ENCODE measurements around the gene RSBN1L. TPM values are rescaled to one million over a fixed set of nuclear protein-coding genes. Genes with fewer than 3 reads are reported as not detected.

The RSBN1L gene
- total and polyA plus RNA-seq, 4 donors, result 7.3 to 53.2 (median 12.9) TPM

DNA sequence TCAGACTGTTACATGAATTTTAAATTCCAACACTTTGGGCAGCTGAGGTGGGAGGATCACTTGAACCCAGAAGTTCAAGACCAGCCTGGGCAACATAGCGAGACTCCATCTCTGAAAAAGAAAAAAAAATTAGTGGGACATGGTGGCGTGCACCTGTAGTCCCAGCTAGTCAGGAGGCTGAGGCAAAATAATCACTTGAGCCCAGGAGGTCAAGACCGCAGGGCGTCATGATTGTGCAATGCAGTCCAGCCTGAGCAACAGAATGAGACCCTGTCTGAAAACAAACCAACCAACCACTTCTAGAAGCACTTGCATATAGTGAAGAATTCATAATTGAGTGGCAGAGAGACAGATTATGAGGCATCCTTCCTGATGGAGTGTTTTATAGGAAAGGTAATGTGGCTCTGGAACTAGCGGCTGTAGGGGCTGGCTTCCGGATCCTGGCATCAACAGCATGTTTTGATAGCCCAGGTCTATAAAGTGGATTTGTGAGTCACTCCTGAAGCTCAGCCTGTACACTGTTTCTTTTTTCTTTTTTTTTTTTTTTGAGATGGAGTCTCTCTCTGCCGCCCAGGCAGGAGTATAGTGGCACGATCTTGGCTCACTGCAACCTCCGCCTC is 40.3 kb upstream of the RSBN1L start:
- no peak for ATAC-seq (ENCODE audit: insufficient read depth, low FRiP score)
- H3K36me3 ChIP-seq (ENCODE audit: control insufficient read depth in 4 of 4, insufficient read depth in 4 of 4, low read length in 4 of 4), result peaks cover 0 to 18% (median 5%) of the 10 kb centered on the region in 4 donors

DNA sequence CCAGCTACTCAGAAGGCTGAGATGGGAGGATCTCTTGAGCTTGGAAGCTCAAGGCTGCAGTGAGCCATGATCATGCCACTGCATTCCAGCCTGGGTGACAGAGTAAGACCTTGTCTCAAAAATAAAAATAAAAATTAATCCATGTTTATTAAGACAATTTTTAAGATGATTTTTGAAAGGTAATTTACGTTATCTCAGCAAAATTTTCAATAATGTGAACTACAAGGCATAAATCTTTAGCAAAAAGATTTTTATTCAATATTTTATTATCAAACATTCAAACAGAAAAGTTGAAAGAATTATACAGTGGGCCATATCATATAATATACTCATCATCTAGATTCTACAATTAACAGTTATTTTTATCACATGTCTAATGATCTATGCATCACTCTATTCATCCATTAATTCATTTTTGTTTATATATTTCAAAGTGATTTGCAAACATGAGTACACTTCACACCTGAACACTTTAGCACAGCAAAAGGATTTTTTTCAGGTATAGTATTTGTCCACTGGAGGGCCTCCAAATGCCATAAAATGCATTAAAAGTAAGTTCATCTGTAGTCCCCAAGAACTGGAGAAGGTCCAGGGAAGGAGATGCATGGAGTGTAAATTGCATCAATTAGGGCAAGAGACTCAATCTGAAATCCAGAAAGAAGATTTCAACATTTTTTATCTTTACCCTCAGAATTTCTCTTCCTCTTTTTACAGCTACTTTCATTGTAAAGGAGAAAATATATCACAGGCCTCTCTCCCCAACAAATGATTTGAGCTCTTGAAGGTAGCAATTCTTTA is 38.6 kb upstream of the RSBN1L start:
- Histone ChIP-seq H3K27me3 (ENCODE audit: control insufficient read depth in 3 of 3, insufficient read depth in 3 of 3, low read length in 2 of 3) (no peaks in the 10 kb centered on the region), H3K36me3 (ENCODE audit: control insufficient read depth in 4 of 4, insufficient read depth in 4 of 4, low read length in 4 of 4) (peaks cover 0 to 17% (median 5%) of the 10 kb centered on the region in 4 donors), H3K4me1 (ENCODE audit: control insufficient read depth in 5 of 5, insufficient read depth in 5 of 5, low read length in 5 of 5) (no peaks in the 10 kb centered on the region), H3K4me3 (no peak overlapping the region), H3K27ac (ENCODE audit: low read depth in 1 of 2, low read length in 1 of 2) (no peak overlapping the region), H3K9me3 (ENCODE audit: control insufficient read depth in 4 of 4, insufficient read depth in 3 of 4, low read length in 3 of 4) (no peaks in the 10 kb centered on the region), H3K9ac (ENCODE audit: insufficient read depth in 1 of 2, low read length in 2 of 2) (no peak overlapping the region)
- ATAC-seq (ENCODE audit: insufficient read depth, low FRiP score), result no peak
- TF ChIP-seq, protein P1, sequence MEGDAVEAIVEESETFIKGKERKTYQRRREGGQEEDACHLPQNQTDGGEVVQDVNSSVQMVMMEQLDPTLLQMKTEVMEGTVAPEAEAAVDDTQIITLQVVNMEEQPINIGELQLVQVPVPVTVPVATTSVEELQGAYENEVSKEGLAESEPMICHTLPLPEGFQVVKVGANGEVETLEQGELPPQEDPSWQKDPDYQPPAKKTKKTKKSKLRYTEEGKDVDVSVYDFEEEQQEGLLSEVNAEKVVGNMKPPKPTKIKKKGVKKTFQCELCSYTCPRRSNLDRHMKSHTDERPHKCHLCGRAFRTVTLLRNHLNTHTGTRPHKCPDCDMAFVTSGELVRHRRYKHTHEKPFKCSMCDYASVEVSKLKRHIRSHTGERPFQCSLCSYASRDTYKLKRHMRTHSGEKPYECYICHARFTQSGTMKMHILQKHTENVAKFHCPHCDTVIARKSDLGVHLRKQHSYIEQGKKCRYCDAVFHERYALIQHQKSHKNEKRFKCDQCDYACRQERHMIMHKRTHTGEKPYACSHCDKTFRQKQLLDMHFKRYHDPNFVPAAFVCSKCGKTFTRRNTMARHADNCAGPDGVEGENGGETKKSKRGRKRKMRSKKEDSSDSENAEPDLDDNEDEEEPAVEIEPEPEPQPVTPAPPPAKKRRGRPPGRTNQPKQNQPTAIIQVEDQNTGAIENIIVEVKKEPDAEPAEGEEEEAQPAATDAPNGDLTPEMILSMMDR (IDR thresholded peaks at IDR 0.05; ENCODE audit: control extremely low read depth, extremely low read depth), result peak; percentile 49
- 85 to 96% methylated on average over 1 of the region's 1 CpG for WGBS, 2 donors
- DNase-seq, result peak in 2 of 3 donors; percentile 71 to 77

More for the DNA sequence above, 40.3 kb upstream of the RSBN1L start:
- Histone ChIP-seq H3K27ac (ENCODE audit: low read depth in 1 of 2, low read length in 1 of 2) (no peak overlapping the region), H3K4me3 (no peak overlapping the region), H3K27me3 (ENCODE audit: control insufficient read depth in 3 of 3, insufficient read depth in 3 of 3, low read length in 2 of 3) (no peaks in the 10 kb centered on the region), H3K9me3 (ENCODE audit: control insufficient read depth in 4 of 4, insufficient read depth in 3 of 4, low read length in 3 of 4) (no peaks in the 10 kb centered on the region), H3K4me1 (ENCODE audit: control insufficient read depth in 5 of 5, insufficient read depth in 5 of 5, low read length in 5 of 5) (no peaks in the 10 kb centered on the region), H3K9ac (ENCODE audit: insufficient read depth in 1 of 2, low read length in 2 of 2) (no peak overlapping the region)
- WGBS, 2 donors, result 86 to 87% methylated on average over 9 of the region's 9 CpGs
- DNase-seq, result no peak
- TF ChIP-seq, protein P1 (IDR thresholded peaks at IDR 0.05; ENCODE audit: control extremely low read depth, extremely low read depth), result no peak

DNA sequence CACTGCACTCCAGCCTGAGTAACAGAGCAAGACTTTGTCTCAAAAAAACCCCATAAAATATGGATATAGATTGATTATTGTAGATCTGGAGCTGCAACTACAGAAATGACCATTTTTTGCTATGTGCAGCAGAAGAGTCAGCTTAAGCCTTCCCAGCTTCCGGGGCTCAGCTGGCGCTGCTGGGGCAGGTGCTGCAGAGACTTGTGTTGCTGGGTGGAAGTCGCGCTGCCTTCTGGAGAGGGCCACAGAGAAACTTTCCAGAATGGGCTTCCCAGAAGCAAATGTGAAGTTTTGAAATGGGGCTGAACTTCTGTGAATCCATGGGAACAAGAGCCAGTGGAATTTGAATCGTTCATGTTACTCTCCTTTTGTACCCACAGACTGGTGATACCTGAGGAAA is 37.3 kb upstream of the RSBN1L start:
- DNase-seq, result no peak
- Histone ChIP-seq H3K9ac (ENCODE audit: insufficient read depth in 1 of 2, low read length in 2 of 2) (no peak overlapping the region), H3K36me3 (ENCODE audit: control insufficient read depth in 4 of 4, insufficient read depth in 4 of 4, low read length in 4 of 4) (peaks cover 0 to 15% (median 5%) of the 10 kb centered on the region in 4 donors), H3K4me3 (no peak overlapping the region), H3K27ac (ENCODE audit: low read depth in 1 of 2, low read length in 1 of 2) (no peak overlapping the region), H3K27me3 (ENCODE audit: control insufficient read depth in 3 of 3, insufficient read depth in 3 of 3, low read length in 2 of 3) (no peaks in the 10 kb centered on the region), H3K9me3 (ENCODE audit: control insufficient read depth in 4 of 4, insufficient read depth in 3 of 4, low read length in 3 of 4) (no peaks in the 10 kb centered on the region), H3K4me1 (ENCODE audit: control insufficient read depth in 5 of 5, insufficient read depth in 5 of 5, low read length in 5 of 5) (no peaks in the 10 kb centered on the region)
- WGBS, 2 donors, result 91 to 98% methylated on average over 5 of the region's 5 CpGs
- ATAC-seq (ENCODE audit: insufficient read depth, low FRiP score), result no peak
- TF ChIP-seq, protein P1 (IDR thresholded peaks at IDR 0.05; ENCODE audit: control extremely low read depth, extremely low read depth), result no peak
